Neural cell (in vitro differentiated cells): ENCODE data around the gene TAF8.

Source experiments
- EP300 ChIP-seq: fragments of 450-650 bp; conservative IDR thresholded peaks from 2 replicates; pipeline ENCODE4 v1.6.1; 2014; ENCODE audit warnings: antibody characterized with exemption, mild to moderate bottlenecking, moderate library complexity; ENCODE audit not compliant: poor library complexity, severe bottlenecking
- EZH2 ChIP-seq: fragments of 200-600, 300-800 bp; shearing (Covaris generic), sonication (generic); IDR thresholded peaks from 2 replicates; pipeline ENCODE4 v1.6.1; 2014; ENCODE audit warnings: antibody characterized with exemption, low read length, borderline replicate concordance, mild to moderate bottlenecking; ENCODE audit not compliant: insufficient read depth, poor library complexity, severe bottlenecking
- RAD21 ChIP-seq: fragments of 450-650 bp; conservative IDR thresholded peaks from 2 replicates; pipeline ENCODE4 v1.6.1; 2014; ENCODE audit warnings: antibody characterized with exemption, mild to moderate bottlenecking, moderate library complexity
- SMC3 ChIP-seq: fragments of 450-650 bp; conservative IDR thresholded peaks from 2 replicates; pipeline ENCODE4 v1.6.1; 2014; ENCODE audit warnings: antibody characterized with exemption, mild to moderate bottlenecking, moderate library complexity; ENCODE audit not compliant: poor library complexity
- TAF1 ChIP-seq: IDR thresholded peaks from 2 replicates; pipeline ENCODE4 v1.6.1; 2012; ENCODE audit warnings: low read depth
- TF ChIP-seq, protein P1 (sequence below): IDR thresholded peaks from 2 replicates; pipeline ENCODE4 v1.6.1; 2012; ENCODE audit warnings: borderline replicate concordance
- TF ChIP-seq, protein P2 (sequence below): fragments of 450-650 bp; IDR thresholded peaks from 2 replicates; pipeline ENCODE4 v1.5.1; 2014; ENCODE audit warnings: antibody characterized with exemption, mild to moderate bottlenecking, moderate library complexity; ENCODE audit not compliant: poor library complexity, severe bottlenecking

DNA sequence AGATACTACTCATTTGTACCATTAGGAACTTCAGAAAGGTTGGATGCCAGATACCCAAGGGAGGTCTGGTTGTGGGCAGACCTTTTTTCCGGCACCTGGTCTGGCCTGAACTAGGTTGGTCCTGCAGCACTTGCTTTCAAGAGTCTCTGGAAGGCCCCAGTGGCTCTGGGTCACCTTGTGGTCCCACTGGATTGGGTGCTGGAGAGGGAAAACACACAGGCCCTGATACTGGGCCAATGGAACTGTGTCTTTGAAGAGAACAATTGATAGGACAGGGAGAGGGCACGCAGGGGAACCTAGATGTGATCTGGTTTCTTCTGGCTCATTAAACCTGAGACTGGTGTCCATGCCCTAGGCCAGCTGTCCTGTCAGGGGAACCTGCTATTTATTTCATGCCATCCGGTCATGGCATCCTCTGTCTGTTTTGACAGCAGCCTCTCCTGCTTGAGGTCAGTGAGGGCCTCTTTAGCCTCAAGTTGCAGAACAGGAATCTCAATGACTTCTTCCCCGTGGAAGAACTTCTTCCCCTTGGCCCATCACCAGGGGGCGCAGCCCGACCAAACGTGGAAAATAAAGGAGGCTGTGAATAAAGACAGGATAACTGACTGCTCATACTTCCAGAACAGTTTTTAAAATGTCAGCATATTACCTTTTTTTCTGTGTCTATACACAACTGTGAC is 25.0 kb downstream of the TAF8 start:
- TF ChIP-seq, protein P1, sequence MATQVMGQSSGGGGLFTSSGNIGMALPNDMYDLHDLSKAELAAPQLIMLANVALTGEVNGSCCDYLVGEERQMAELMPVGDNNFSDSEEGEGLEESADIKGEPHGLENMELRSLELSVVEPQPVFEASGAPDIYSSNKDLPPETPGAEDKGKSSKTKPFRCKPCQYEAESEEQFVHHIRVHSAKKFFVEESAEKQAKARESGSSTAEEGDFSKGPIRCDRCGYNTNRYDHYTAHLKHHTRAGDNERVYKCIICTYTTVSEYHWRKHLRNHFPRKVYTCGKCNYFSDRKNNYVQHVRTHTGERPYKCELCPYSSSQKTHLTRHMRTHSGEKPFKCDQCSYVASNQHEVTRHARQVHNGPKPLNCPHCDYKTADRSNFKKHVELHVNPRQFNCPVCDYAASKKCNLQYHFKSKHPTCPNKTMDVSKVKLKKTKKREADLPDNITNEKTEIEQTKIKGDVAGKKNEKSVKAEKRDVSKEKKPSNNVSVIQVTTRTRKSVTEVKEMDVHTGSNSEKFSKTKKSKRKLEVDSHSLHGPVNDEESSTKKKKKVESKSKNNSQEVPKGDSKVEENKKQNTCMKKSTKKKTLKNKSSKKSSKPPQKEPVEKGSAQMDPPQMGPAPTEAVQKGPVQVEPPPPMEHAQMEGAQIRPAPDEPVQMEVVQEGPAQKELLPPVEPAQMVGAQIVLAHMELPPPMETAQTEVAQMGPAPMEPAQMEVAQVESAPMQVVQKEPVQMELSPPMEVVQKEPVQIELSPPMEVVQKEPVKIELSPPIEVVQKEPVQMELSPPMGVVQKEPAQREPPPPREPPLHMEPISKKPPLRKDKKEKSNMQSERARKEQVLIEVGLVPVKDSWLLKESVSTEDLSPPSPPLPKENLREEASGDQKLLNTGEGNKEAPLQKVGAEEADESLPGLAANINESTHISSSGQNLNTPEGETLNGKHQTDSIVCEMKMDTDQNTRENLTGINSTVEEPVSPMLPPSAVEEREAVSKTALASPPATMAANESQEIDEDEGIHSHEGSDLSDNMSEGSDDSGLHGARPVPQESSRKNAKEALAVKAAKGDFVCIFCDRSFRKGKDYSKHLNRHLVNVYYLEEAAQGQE, result no peak
- TF ChIP-seq, protein P2, sequence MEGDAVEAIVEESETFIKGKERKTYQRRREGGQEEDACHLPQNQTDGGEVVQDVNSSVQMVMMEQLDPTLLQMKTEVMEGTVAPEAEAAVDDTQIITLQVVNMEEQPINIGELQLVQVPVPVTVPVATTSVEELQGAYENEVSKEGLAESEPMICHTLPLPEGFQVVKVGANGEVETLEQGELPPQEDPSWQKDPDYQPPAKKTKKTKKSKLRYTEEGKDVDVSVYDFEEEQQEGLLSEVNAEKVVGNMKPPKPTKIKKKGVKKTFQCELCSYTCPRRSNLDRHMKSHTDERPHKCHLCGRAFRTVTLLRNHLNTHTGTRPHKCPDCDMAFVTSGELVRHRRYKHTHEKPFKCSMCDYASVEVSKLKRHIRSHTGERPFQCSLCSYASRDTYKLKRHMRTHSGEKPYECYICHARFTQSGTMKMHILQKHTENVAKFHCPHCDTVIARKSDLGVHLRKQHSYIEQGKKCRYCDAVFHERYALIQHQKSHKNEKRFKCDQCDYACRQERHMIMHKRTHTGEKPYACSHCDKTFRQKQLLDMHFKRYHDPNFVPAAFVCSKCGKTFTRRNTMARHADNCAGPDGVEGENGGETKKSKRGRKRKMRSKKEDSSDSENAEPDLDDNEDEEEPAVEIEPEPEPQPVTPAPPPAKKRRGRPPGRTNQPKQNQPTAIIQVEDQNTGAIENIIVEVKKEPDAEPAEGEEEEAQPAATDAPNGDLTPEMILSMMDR, result peak; percentile 88
- TF ChIP-seq EP300 (no peak), EZH2 (no peak), RAD21 (peak; percentile 85), SMC3 (peak; percentile 94), TAF1 (no peak)
